NCI-H2196 (cell line): Measurements from ENCODE around the gene LRRC72.
"Not testable (repeated sequence)": the region's sequence is repeated elsewhere in the genome, so short reads cannot be mapped to it uniquely, and the experiment has no call there.

Source experiments
- DNase-seq: peaks from one replicate; lab custom pipeline; 2025; ENCODE audit not compliant: unreplicated experiment; lab: John Stamatoyannopoulos, UW

Gene LRRC72

DNA sequence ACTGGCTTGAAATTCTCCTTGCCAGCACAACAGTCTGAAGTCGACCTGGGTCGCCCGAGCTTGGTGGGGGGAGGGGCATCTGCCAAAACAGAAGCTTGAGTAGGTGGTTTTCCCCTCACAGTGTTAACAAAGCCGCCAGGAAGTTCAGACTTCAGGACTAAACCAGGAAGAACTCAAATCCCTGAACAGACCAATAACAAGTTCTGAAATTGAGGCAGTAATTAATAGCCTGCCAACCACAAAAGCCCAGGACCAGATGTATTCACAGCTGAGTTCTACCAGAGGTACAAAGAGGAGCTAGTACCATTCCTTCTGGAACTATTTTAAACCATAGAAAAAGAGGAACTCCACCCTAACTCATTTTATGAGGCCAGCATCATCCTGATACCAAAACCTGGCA is 45.3 kb downstream of the LRRC72 start:
- DNase-seq: no peak

DNA sequence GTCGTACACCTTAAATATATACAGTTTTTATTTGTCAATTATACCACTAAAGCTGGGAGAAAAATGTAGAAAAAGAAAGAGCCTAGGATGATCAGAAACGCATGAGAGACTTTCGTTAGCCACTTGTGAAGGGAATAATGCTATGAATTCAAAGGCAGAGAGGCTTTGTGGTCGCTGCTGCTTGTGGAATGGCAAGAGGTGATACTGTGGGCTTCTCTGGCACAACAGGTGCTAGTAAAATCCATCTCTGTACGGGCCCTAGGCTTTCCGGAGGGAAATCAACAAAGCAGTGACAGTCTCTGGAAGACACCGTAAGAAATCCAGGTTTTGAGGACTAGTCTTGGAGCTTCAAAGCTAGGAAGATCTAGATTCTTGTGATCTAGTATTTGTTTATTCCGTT is 52.6 kb downstream of the LRRC72 start:
- no peak for DNase-seq

DNA sequence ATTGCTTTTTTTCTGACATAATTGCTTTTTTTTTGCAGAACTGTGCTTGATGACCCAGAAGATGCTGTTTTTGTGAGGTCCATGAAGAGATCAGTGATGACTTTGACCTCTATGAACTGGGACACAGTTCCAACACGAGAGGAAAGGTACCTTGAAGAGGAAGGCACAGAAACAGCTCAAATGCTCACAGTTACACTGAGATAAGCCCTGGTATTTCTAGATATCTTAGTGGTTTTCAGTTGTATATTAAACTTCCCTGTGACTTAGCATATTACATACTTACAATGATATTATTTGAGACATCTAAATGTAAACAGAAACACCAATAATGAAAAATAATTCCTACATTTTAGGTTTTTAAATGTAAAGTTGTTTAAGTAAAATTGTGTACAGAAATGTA is 54.7 kb downstream of the LRRC72 start:
- no peak for DNase-seq

DNA sequence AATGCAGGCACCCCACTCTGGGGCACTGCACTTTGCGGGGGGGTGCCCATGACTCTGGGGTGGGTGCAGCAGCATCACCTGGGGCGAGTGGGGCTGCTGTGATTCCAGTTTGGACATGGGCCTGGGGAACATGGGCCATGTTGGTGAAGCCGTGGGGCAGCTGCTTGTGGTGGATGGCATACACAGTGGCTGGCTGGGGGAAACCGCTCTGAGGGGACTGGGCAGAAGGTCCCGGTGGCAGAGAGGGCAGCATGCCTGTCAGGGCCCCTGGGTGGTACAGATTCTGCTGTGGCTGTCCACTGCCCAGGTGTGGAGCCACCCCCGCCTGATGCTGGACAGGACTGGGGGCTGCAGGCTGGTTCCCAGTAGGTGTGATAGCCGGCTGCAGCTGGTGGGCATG is 57.2 kb downstream of the LRRC72 start:
- no peak for DNase-seq

DNA sequence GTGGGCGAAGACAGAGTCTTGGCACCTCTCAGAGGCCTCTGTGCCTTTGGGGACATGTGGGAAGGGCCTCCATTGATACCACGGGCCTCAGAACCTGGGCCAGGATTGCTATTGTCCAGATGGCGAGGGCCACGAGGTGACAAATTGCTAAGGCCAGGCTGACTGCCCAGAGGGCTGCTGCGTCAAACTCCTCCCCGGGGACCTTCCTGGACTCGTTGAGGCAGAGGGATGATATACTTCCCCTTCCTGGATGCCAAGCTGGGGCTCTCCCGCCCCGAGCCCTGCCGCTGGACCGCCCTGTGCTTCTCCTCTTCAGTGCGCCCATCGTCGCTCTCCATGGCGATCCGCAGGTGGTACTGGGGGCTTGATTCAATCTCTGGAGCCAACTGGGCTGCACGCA is 58.9 kb downstream of the LRRC72 start:
- no peak for DNase-seq

DNA sequence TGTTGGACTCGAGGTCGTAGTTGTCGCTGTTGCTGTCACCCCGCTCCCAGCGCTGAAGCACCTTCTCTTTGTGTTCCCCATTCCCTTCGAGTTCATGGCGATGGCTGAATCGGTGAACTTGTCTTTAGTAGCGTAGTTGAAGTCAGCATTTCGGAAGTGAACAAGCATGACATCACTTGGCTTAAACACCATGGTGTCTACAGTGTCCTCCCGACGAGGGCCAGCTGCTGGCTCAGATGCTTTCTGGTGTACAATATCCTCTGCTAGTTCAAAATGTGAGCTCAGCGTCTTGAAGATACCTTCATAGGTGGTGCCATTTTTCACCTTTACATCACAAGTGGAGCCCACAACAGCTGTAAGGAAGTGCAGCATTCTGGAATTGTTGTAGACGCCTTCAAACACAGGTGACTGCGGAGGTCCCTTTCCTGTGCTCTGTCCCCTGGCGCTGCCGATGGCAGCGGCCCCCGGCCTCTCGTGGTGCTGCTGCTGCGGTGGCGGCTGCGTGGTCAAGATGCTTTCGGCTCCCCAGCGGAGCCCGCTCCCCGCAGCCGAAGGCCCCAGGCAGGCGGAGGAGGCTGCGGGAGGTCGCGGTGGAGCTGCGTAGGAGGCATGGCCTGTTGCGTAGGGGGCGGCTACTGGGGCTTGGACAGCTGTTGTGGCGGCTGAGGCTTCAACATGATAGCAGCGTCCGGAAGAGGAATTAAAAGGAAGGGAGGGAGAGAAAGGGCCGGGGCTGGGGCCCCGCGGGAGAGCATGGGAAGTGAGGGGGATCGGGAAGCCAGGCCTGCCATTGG is 59.7 kb downstream of the LRRC72 start:
- no peak for DNase-seq

DNA sequence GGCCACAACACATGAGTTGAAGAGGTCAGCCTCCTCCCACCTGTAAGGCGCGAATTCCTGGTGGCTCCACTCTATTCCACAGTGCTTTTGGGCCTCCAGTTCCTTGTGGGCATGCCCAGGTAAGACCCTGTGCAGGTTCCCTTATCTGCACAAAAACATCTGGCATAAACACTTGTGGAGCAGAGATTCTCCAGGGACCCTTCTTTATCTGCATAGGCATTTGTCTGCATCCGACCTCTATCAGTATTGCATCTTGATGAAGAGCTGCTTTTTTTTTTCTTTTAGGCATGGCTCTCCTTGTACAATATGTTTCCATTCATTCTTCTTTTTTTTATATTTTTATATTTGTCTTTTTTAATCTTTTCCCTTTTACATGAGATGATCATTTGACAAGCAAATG is 60.5 kb downstream of the LRRC72 start:
- DNase-seq: no peak

DNA sequence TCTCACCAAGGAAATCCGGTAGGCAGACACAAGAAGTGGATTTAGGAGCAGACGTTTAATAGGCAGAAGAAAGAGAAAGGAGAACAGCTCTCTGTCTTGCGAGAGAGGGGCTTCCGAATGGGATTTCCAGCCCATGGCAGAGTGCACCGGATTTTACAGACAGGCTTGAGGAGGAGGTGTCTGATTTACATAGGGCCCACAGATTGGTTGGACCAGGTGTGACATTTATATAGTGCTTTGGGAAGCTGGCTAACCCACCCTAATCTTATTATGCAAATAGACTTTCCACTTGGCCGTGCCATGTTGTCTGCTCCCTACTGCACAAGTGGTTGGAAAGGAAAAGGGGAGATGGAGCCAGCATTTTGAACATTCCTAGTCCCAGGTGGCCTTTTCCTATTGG is 61.2 kb downstream of the LRRC72 start:
- DNase-seq: no peak

DNA sequence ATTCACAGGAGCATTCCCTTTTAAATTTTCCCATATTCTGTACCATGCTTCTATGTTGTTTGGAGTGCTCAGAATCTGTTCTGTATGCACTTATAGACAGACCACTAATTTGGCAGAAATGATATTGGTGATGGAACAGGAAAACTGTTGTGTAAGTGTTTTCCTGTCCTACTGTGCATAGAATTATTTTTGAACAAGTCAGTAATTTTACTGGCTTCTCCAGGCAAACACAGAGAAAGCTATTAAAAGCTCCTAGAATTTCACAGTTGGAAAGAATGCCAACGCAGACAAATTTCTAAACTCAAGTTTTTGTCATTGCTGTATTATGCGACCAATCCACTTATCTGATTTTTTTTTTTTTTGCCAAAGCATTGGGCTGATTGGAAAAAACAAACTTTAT is 63.3 kb downstream of the LRRC72 start:
- DNase-seq: no peak

DNA sequence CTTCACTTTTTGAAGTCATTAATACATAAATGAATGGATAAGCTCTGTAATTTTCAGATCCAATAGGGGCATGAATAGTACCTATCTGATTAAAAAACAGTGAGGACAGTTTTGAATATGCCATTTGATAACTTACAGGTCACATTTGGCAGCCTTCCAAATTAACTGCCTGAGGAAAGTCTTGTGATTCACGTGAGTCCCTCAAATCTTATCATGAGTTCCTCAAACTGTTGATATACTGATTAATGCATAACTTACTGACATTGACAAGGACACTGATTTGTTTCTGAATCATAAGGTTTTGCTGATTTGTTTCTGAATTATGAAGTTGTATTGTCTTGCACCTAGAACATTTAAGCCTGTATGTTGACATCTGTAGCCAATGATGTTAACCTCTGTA is 63.8 kb downstream of the LRRC72 start:
- DNase-seq: peak; percentile 8

DNA sequence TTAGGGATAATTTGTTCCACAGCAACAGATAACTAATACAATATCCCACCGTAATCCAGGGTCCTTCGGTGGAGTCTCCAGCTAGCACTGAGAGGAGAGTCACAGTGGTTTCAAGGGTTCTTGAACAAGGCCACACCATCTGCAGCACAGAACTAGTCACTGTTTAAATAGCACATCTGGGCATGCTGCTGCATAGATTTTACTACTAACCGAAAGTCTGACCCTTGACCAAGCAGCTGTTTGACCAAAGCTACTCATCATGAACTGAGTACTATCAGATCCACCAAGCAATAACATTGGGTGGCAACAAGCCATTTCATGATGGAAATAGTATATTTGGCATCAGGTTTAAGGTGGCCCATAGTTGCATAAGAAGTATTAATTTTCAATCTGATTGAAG is 65.8 kb downstream of the LRRC72 start:
- no peak for DNase-seq

DNA sequence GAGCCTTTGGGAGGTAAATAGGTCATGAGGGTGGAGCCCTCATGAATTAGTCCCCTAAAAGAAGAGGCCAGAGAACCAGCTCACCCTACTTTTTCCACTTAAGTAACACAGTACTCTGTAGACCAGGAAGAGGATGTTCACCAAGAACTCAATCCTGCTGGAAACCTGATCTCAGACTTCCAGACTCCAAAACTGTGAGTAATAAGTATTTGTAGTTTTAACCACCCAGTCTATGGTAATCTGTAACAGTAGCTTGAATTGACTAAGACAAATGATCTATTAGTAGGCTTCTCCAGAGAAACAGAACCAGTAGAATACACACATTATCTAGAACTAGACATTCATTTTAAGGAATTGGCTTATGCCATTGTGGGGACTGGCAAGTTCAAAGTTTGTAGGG is 67.4 kb downstream of the LRRC72 start:
- no peak for DNase-seq

DNA sequence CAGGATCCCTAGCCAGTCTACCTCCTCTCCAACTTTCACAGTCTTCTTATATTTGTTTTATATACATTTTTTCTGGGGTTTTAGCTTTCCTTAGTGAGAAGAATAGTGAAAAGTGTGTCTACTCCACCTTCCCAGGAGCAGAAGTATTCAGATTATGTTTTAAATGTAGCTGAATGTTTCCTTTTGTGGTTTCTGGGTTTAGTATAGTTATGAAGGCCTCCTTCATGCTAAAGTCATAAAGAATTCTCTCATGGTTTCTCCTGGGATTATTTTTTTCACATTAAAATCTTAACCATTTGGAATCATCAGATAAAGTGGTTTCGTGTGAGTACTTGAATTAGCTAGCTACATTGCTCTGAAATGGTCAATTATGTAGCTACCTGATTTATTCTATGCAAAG is 68.1 kb downstream of the LRRC72 start:
- DNase-seq: no peak

DNA sequence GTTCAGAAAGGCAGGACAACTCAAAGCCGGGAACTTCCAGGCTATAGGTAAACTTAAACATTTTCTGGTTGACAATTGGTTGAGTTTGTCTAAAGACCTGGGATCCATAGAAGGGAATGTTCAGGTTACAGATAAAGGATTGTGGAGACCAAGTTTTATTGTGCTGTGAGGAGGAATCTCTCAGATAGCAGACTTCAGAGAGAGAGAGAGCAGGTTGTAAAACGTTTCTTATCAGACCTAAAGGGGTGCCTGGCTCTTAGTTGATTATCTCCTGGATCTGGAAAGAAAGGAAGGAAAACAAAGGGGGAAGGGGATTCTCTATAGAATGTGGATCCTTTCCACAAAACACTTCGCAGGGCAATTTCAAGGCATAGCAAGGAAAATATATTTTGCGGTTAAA is 69.0 kb downstream of the LRRC72 start:
- not testable (repeated sequence) for DNase-seq

DNA sequence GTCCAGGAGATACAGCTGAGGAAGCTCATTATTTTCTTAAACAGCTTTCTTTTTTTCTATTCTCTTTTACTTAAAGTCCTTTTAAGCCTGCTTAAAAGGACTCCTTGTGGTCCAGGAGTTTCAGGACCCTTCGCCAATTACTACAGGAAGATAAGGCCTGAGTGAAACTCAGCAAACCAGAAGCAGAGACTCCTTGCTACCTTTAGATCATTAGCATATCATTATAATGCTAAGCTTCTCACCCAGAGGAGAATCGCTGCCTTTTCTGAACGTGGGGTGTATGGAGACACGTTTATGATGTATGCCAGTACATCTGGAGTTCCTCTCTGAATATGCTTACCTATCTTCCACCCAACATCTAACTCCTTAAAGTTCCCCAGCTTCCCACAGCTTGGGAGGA is 71.4 kb downstream of the LRRC72 start:
- DNase-seq: no peak

DNA sequence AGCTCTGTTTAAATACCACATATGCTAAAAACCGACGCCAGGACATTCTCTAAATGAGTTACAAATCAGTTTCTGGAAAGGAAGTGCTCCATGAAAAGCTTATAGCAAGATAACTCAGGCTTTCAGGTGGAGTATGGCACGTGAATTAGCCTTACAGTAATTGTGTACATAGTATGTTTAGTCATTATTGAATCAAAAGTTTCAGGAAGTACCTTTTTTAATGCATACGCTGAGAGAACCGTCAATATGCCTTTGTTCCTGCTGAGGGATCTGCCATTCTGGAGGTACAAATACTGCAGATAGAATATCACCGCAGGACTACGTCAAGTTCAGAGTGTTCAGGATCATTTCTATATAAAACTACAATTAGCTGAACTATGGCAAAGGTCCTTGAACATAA is 73.2 kb downstream of the LRRC72 start:
- no peak for DNase-seq

DNA sequence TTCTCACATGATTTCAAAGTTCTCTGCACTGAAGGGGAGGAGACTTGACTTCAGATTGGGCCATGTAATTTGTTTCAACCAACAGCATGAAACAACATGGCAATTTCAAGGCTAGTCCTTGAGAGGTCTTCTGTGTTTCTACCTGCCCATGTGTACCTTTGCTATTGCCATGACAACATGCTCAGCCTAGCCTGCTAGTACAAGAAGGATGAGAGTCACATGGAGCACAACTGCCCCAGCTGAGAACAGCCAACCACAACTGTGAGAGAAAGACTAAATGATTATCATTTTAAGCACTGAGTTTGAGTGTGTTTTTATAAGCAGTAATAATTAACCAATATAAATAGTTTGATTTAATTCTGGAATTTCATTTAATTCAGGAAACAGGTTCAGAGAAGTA is 77.0 kb downstream of the LRRC72 start:
- no peak for DNase-seq

DNA sequence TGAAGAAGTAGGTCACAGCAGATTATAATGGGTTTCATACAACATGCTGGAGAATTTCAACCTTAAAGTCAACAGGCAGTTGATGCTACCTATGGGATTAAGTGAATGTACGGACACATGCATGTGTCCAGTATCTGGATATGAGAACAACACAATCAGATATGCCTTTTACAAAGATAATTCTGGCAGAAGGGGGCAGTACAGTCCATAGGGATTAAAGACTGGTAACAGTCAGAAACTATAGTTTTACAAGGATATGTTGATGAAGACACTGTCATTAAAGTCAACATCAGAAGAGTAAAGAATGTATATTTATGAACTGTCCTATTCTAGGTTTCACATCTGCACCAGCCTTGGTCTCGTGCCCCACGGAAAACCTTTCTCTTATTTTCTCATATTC is 77.4 kb downstream of the LRRC72 start:
- DNase-seq: no peak

DNA sequence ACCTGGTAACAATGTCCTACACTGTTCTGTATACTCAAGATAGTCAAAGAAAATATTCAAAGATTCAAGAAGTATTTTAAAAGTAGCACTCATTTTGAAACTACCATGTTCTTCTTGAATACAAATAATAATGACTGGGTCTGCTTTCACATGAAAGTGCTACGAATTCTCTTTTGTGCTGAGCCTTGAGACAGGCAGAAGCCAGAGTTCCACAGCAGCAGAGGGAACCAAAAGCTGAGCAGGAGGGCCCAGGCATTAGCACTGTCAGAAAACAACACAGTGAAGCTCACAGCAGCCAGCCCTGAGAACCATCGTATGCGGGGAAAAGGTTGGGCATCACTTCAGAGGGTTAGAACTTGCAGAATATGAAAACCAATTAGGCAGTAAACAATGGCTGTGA is 80.1 kb downstream of the LRRC72 start:
- DNase-seq: no peak

DNA sequence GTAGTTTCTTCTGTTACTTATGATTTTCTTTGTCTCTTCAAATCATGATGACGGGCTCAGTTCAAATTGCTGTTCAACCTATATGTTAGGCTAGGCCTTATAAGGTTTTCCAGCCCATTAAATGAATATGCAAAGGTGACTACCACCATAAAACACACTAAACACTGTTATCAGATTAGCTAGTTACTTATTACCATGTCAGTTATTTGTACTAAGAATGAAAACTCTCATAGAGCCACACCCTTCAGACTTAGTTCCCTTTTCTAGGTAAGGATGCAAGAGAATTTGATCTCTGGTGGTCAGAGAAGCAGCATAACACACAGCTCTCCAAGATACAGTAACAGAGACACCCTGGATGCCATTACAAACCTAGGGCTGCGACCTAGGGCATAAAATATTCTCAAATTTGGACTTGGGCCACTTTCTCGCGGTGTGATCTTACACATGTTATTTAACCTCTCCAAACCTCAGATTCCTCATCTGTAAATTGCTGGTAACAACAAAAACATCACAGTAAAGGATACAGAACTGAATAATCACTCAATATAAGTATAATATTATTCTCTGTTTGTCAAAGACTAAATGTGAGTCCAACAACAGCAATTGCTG is 83.3 kb downstream of the LRRC72 start:
- no peak for DNase-seq

DNA sequence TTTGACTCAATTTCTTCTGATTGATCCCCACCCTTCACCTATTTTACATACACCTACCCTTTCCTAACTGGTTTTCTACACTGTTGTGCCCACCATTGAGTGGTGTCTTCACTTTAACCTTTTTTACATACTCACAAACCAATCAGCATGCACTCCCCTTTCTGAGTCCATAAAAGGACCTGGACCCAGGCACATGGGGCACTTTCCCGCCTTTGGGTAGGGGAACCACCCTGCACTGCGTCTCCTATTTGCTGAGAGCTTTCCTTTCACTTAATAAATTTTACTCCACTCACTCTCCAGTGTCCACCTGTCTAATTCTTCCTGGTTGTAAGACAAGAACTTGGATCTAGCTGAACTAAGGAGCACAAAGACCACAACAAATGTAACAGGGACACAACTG is 85.1 kb downstream of the LRRC72 start:
- DNase-seq: no peak

DNA sequence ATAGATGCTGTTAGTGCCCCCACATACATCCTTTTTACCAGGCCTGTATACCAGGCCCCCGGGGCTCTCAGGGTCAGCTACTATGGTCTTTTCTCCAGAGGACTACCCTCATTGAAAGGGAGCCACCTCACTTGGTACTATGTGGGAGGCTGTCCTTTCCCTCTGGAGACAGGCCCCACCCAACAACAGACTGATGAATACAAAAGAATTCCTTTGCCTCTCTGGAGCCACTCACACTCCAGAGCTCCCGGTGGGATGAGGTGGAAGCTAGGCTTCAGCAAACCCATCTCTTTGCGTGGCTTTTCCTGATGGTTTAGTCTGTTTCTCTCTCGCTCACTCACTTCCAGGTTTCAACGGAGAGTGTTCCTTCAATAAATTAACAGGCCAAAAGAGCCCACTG is 88.6 kb downstream of the LRRC72 start:
- no peak for DNase-seq

DNA sequence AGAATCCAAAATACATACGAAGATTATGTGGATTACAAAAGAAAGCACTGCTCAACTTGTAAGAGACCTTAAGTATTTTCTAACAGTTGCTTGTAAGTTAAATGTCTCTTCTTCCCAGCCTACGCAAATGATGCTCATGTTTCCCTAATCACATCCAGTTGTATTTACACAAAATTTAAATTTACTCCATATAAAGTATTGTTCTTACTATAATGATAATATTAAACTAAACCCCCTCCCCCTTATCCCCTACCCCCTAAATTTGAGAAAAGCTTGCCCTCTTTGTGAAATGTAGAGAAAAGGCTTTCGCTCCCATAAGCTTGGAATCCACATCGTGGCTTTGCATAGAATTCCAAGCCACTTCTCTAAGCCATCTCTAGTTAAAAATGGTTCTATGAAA is 89.5 kb downstream of the LRRC72 start:
- DNase-seq: no peak
